Mononuclear cell (primary cell): ENCODE results near the gene SMG9. TPM values are rescaled to one million over a fixed set of nuclear protein-coding genes. Genes with fewer than 3 reads are reported as not detected.
A peak's percentile ranks its signal among the peaks of the same experiment; 100 is the strongest.
"Not testable (repeated sequence)": the region's sequence is repeated elsewhere in the genome, so short reads cannot be mapped to it uniquely, and the experiment has no call there.

Source experiments
- H3K27me3 ChIP-seq: 2 replicates; pipeline ENCODE4 v1.6.0; 2011; ENCODE audit warnings: low read length, control low read depth; ENCODE audit not compliant: insufficient read depth
- H3K4me1 ChIP-seq: 2 replicates; pipeline ENCODE4 v1.5.1; 2011; ENCODE audit warnings: mild to moderate bottlenecking, low read length, control low read depth; ENCODE audit not compliant: insufficient read depth
- H3K4me3 ChIP-seq: 2 replicates; pipeline ENCODE4 v1.5.1; 2011; ENCODE audit warnings: mild to moderate bottlenecking, low read length, moderate library complexity
- H3K9me3 ChIP-seq: 2 replicates; pipeline ENCODE4 v1.5.1; 2011; ENCODE audit warnings: low read depth, mild to moderate bottlenecking, control low read depth, low read length
- total RNA-seq: library from RNA; depleted of rRNA; stranded (reverse); fragments of >200 nt; gene quantifications from one replicate; pipeline ENCODE4 v1.2.3, GENCODE V29; 2012

The SMG9 gene
- total RNA-seq, 1 donor, result 11.4 TPM

- Histone ChIP-seq H3K9me3 (no peaks in the 10 kb centered on the region), H3K4me3 (no peak overlapping the region), H3K4me1 (peaks cover 58% of the 10 kb centered on the region), H3K27me3 (no peaks in the 10 kb centered on the region)
Measured at GRCh38 chr19:43783636-43784035, 28.9 kb upstream of the SMG9 start.

GRCh38 chr19:43782689-43783231 is 28.0 kb upstream of the SMG9 start:
- Histone ChIP-seq H3K27me3 (no peaks in the 10 kb centered on the region), H3K9me3 (no peaks in the 10 kb centered on the region), H3K4me3 (no peak overlapping the region), H3K4me1 (peaks cover 67% of the 10 kb centered on the region)

- Histone ChIP-seq H3K27me3 (no peaks in the 10 kb centered on the region), H3K9me3 (no peaks in the 10 kb centered on the region), H3K4me1 (peaks cover 72% of the 10 kb centered on the region), H3K4me3 (no peak overlapping the region)
Measured at GRCh38 chr19:43782311-43782660, 27.5 kb upstream of the SMG9 start.

GRCh38 chr19:43781630-43782310 is 27.0 kb upstream of the SMG9 start:
- Histone ChIP-seq H3K4me1 (peaks cover 77% of the 10 kb centered on the region), H3K9me3 (no peaks in the 10 kb centered on the region)

GRCh38 chr19:43780706-43781525 is 26.2 kb upstream of the SMG9 start, which contains the start of gene KCNN4:
Gene KCNN4 (minus strand): TSS chr19:43780973. CDS start chr19:43780861, 112 bp downstream.
- Histone ChIP-seq H3K4me3 (peak within 1 kb of the TSS; percentile 42), H3K9me3 (no peaks in the 10 kb centered on the region), H3K4me1 (peaks cover 85% of the 10 kb centered on the region), H3K27me3 (no peaks in the 10 kb centered on the region)

More at GRCh38 chr19:43781630-43782310, 27.0 kb upstream of the SMG9 start:
- Histone ChIP-seq H3K27me3 (no peaks in the 10 kb centered on the region), H3K4me3 (no peak overlapping the region)

GRCh38 chr19:43779820-43780219 is 25.1 kb upstream of the SMG9 start:
- peaks cover 91% of the 10 kb centered on the region for H3K4me1 ChIP-seq
- no peaks in the 10 kb centered on the region for H3K27me3 ChIP-seq
- no peaks in the 10 kb centered on the region for H3K9me3 ChIP-seq
- H3K4me3 ChIP-seq, result peak overlapping the region; percentile 42

GRCh38 chr19:43779147-43779819 is 24.5 kb upstream of the SMG9 start:
- peaks cover 91% of the 10 kb centered on the region for H3K4me1 ChIP-seq
- peak overlapping the region; percentile 42 for H3K4me3 ChIP-seq
- no peaks in the 10 kb centered on the region for H3K9me3 ChIP-seq
- H3K27me3 ChIP-seq, result no peaks in the 10 kb centered on the region

- H3K9me3 ChIP-seq, result no peaks in the 10 kb centered on the region
- H3K4me3 ChIP-seq, result peak overlapping the region; percentile 42
- peaks cover 87% of the 10 kb centered on the region for H3K4me1 ChIP-seq
- no peaks in the 10 kb centered on the region for H3K27me3 ChIP-seq
Measured at GRCh38 chr19:43778651-43779050, 23.9 kb upstream of the SMG9 start.

- no peaks in the 10 kb centered on the region for H3K9me3 ChIP-seq
- no peaks in the 10 kb centered on the region for H3K27me3 ChIP-seq
- no peak overlapping the region for H3K4me3 ChIP-seq
- peaks cover 77% of the 10 kb centered on the region for H3K4me1 ChIP-seq
Measured at GRCh38 chr19:43777163-43777695, 22.5 kb upstream of the SMG9 start.

- Histone ChIP-seq H3K4me3 (no peak overlapping the region), H3K9me3 (no peaks in the 10 kb centered on the region), H3K4me1 (peaks cover 69% of the 10 kb centered on the region), H3K27me3 (no peaks in the 10 kb centered on the region)
Measured at GRCh38 chr19:43776286-43776685, 21.5 kb upstream of the SMG9 start.

- Histone ChIP-seq H3K4me1 (peaks cover 62% of the 10 kb centered on the region), H3K9me3 (no peaks in the 10 kb centered on the region), H3K27me3 (no peaks in the 10 kb centered on the region), H3K4me3 (no peak overlapping the region)
Measured at GRCh38 chr19:43775299-43775890, 20.6 kb upstream of the SMG9 start.

GRCh38 chr19:43774940-43775258 is 20.1 kb upstream of the SMG9 start:
- H3K27me3 ChIP-seq, H3K4me3 ChIP-seq, H3K9me3 ChIP-seq: not testable (repeated sequence)
- H3K4me1 ChIP-seq, result peaks cover 63% of the 10 kb centered on the region

GRCh38 chr19:43774103-43774939 is 19.6 kb upstream of the SMG9 start:
- Histone ChIP-seq H3K4me3 (no peak overlapping the region), H3K4me1 (peaks cover 63% of the 10 kb centered on the region), H3K9me3 (no peaks in the 10 kb centered on the region), H3K27me3 (no peaks in the 10 kb centered on the region)

GRCh38 chr19:43773725-43774102 is 19.0 kb upstream of the SMG9 start:
- H3K4me1 ChIP-seq, result peaks cover 63% of the 10 kb centered on the region
- H3K4me3 ChIP-seq, result no peak overlapping the region
- H3K27me3 ChIP-seq, result no peaks in the 10 kb centered on the region
- H3K9me3 ChIP-seq, result no peaks in the 10 kb centered on the region
